Breast epithelium (tissue), 3 donors: Measurements from ENCODE around the gene OXER1.

Experiments
- POLR2A ChIP-seq: fragments of 450-650 bp; IDR thresholded peaks from one replicate; pipeline ENCODE4 v1.6.1; 2016; ENCODE audit warnings: antibody characterized with exemption, mild to moderate bottlenecking, moderate library complexity
- TF ChIP-seq, protein P1 (sequence below), 3 donors: fragments of 450-650 bp; IDR thresholded peaks; one replicate each; pipeline ENCODE4 v1.5.1; 2016 to 2017; ENCODE audit warnings: antibody characterized with exemption in 3 of 3, mild to moderate bottlenecking in 3 of 3, moderate library complexity in 3 of 3

DNA sequence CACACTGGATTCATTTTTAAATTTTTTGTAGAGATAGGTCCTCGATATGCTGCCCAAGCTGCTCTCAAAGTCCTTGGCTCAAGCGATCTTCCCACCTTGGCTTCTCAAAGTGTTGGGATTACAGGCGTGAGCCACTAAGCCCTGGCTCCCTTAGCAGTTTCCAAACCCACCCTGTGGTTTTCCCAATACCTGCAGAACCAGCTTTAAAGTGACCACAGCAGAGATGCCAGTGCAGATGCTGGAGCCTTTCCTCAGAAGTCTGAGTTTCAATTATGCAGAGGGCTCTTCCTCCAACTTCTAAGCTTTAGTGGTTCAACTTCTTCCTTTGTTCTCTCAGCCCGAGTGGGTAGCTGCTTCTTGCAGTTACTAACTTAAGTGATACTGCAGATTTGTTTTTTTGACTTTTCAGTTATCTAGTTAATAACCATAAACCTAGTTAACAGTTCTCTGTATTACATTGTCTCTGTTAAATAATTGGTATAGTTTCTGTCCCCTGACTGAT, 36.6 kb upstream of the OXER1 start:
- TF ChIP-seq, protein P1, sequence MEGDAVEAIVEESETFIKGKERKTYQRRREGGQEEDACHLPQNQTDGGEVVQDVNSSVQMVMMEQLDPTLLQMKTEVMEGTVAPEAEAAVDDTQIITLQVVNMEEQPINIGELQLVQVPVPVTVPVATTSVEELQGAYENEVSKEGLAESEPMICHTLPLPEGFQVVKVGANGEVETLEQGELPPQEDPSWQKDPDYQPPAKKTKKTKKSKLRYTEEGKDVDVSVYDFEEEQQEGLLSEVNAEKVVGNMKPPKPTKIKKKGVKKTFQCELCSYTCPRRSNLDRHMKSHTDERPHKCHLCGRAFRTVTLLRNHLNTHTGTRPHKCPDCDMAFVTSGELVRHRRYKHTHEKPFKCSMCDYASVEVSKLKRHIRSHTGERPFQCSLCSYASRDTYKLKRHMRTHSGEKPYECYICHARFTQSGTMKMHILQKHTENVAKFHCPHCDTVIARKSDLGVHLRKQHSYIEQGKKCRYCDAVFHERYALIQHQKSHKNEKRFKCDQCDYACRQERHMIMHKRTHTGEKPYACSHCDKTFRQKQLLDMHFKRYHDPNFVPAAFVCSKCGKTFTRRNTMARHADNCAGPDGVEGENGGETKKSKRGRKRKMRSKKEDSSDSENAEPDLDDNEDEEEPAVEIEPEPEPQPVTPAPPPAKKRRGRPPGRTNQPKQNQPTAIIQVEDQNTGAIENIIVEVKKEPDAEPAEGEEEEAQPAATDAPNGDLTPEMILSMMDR (IDR thresholded peaks at IDR 0.05), result no peak
- TF ChIP-seq POLR2A, result no peak
